HG02938 (cell line): ENCODE measurements around the gene SNX14.

Experiments used
- ATAC-seq: cut with Tn5 transposase; IDR thresholded peaks from one replicate; pipeline ENCODE4 v1.9.1; 2021; ENCODE audit warnings: mild to moderate bottlenecking, moderate library complexity; ENCODE audit not compliant: unreplicated experiment

The SNX14 gene

DNA sequence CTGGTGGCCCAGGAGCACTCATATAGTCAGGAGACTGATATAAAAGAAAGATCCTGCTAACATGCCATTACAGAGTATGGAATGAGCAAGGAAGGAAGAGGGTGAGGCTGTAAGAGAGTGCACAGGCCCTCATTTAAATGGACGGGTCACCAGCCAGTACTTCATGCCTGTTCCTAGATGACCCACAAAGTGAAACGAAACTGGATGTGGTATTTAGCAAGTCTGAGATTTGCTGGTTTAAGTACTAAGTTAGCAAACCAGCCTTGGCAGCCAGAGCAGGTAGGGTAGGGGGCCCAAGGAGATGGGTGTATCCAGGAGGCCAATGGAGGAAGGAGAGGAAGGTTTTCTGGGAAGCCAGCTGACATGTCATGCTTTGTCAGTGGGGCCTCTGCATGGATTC lies 127.9 kb downstream of the SNX14 start:
- ATAC-seq, result peak; percentile 49

DNA sequence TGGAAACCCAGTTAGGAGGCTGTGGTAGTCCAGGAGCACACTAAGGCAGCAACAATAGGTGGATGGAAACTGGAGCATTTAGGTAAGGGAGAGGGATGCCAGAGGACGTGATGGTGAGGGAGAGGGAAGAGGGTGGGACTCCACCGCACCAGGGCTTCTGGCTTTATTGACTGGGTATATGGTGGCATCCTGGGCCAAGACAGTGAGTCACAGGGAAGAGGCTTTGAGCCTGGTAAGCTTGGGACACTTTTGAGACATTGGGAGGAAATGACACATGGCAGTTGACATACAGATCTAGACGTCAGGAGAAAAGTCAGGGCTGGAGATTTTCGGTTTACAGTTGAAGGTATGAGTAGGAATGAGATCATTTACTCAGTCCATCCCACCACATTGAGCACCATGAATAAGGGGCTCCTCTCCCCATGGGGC lies 128.9 kb downstream of the SNX14 start:
- ATAC-seq, result no peak

DNA sequence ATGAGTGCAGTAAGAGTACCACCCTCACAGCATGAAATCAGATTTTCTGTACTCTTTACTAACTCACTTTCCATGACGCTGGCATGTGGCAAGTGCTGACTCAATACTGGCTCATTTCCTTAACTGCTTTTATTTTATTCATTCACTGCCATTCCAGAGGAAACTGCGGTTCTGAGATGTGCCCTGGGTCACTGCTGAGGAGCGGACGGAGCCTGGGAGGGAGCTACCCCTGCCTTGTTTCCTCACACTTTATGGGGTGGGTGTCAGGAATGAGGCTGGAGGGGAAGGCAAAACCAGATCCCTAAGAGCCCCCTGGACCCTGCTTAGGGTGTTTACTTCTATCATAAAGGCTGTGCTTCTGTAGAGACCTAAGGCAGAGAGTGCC lies 129.4 kb downstream of the SNX14 start:
- no peak for ATAC-seq

DNA sequence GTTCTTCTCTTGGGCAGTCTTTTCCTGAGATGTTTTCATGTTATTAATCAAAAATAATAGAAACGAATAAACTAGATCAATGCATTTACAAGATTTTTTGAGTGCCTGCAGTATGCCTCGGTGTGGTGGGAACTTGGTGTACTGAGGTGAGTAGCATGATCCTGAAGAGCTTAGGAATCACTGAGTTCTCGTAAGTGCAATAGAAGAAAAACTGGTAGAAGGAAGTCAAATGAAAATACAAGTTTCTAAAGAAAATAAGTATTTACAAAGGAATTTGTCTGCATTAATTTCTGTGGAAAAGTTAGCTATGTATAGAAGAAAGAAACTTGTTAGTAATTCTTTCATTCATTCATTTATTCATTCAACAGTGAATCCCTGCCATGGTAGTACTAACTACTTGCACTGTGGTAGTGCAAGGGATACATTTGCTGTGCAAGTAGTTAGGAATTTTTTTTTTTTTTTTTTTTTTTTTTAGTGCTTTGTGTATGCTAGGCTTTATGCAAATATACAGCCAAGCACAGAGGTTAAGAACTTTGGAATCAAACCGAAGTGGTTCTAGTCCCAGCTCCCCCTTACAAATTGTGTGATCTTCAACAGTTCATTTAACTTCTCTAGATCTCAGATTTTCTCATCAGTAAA lies 129.9 kb downstream of the SNX14 start:
- no peak for ATAC-seq

DNA sequence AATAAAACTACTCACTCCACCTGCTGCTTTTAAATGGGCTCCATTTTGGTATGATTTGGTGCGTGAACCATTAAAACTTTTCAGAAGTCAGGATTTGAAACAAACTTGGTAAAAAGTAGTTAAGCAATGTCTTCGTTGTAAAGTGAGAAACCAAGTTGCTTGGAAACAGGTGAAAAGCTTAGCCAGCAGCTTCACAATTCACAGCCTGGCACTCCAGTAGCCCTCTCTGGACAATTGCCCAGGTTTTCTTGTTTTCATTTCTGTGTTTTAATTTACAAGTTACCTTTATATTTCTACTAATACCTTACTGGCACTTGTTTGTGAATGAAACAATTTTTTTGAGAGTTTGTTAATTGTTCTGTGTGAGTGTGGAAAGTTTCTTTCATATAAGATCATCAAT lies 131.0 kb downstream of the SNX14 start:
- ATAC-seq, result no peak

DNA sequence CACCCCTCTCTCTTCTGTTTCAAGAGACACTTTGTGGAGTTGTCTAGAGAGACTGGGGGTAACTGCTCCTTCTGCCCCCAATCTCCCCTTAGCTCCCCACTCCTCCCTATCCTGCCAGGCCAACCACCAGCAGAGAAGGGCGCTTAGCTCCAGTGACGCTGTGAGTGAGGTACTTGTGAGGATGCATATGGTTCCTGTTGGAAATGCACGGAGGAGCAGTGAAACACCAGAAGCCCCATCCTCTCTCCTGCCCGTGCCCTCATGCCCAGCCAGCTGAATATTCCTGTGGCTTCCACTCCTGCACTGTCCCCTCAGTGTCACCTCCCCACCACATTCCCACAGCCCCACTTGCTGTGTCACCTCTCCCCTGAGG lies 131.9 kb downstream of the SNX14 start:
- no peak for ATAC-seq

DNA sequence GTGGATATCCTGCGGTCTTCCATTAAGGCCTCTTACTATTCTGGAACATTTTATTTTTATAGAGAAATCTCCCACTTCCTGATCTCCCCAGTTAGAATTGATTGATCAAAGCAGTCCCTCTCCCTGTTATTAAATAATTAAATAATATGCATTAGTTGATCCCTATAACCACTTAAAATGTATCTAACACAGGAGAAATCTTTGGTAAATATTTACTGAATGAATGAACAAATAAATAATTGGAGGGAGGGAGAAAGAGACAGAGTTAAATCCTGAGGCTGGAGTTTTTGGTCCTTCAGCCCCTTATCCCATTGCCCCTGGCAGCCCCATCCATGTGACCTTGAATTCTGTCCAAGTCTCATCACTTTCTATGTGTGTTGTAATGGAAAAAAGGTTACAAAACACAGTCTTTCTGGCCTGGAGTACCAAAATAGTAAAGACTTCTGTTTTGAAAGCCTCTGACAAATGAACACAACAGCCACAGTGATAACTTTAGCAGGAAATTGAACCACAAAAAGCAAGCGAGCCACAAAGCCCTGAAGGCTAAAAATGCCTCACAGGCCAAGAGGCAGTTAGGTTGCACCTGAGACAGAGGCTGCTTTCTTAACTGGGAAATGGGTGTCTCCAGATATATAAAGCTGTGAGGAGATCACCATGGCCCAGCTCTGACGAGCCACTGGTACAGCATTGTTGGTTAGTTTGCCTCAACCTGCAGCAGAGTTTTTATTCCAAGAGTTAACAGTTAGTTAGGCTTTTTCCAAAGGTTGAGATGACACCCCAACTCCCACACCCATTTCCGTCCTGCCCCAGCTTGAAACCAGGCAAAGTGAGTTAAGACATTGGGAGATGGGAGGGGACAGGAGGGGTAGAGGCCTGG lies 132.5 kb downstream of the SNX14 start:
- peak; percentile 81 for ATAC-seq

DNA sequence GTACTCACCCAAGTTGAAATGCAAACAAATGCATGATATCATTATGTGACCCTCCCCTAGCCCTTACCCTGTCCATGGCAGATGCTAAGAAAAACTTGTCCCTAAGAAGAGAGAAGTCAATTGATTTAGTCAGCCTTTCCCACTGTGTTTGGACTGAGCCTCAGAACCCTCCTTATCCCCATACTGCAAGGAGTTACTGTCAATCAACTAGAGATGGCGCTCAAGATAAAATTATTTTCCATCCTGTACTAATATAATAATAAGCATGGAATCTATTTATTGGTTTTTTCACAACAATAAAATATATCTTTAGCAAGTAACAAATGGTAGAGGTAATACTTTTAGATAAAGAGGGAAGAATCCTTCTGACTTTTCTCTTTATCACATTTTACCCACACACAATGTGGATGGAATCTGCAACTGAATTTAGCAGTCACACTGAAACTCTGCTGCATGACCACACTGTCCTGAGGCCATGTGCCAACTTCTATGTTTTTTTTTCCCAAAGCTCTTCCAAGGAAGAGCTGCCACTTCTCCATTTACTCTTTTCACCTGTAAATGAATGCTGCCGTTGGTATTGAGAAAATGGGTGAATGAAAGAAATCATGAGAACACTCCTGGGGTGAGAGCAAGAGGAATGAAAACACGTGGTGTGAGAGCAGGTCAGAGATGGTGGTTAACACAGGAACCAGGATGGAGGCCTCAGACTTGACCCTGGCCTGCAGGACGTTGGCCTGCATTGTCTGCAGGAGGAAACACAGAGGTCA lies 133.3 kb downstream of the SNX14 start:
- ATAC-seq, result no peak

DNA sequence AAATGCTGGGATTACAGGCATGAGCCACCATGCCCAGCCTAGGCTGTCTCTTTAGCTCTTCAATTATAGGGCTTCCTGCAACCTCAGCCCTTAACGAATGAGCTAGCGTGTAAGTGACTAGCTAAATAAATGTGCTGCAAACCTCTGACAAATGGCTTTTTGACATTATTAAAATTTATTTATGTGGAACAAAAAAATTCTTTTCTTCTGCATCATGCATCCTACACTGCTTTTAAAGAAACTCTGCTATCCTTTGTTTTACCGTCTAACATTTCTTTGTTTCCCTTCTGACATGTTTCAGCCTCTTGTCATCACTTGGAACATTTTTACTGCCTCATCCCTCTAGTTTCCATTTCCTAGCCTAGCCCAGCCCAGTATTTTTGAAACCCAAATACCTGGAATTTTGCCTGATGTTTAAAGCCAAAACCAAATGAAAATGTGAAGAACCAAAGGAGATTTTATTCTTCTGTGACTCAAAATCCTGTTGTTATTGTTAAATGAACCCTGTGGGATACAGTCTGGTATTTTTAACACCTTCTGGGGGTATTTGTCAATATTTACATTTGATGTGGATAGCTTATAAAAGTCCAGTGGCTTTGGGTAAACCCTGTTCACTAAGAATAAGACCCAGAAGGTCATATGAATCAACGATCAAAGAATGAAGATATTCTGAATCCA lies 134.3 kb downstream of the SNX14 start:
- ATAC-seq, result no peak

DNA sequence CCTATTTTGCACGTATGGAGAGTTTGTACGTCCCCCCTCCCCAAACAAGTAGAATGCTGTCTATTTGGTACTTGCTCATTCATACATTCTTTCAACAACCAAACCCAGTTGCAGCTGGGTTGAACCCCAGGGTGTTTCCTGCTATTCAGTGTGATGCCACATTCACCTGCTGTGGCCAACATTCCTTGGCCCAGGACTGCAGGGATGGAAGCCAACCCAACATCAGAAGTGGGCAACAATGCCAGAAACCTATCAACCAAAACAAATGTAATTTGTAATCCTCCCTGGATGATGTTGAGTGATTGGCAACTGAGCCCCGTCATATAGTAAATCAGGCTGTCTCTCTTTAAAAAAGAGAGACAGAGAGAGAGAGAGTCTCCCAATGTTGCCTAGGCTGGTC lies 134.9 kb downstream of the SNX14 start:
- no peak for ATAC-seq

DNA sequence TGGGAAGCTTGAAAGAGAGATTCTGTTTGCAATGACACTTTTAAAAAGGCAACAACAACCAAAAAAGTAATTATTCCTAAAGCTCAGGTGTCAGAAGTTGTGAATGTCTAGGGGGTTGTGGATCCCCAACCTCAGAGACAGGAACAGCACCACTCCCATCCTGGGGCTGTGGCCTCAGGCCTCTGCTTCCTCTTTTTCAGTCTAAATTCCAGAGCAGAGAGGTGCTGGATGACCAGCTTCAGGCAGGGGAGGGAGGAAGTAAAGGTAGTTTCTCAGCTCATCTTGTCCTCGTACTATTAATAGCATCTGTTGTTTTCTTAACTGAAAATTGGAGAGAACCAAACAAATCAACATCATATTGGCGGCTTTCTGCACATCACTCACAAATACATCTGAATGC lies 135.5 kb downstream of the SNX14 start:
- no peak for ATAC-seq

DNA sequence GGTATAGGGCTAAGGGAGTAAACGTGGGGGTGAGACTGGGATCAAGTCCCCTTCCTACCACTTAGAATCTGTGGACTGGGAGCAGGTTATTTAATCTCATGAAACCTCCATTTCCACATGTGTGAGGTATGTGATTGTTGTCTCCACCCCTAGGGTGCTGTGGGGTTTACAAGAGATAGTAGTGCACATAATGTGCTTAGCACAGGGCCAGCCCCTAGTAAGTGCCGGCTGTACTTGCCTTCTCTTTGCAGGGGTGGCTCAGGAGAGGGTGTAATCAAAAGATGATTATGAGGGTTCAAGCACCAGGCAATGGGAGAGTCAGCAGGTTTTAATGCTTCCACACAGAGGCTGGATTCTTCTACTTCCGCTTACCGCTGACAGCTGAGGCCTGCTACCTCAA lies 136.9 kb downstream of the SNX14 start:
- ATAC-seq, result no peak
